Activated CD4-positive, alpha-beta T cell treated with anti-CD3 and anti-CD28 coated beads, Interleukin-10, Interleukin-2, amounts not matched to agents 100 ng/mL and 50 ng/mL, durations not matched to agents 16 hours and 8 hours (primary cell): ENCODE data around the gene CNKSR2.

ENCODE experiments used
- DNase-seq: peaks from one replicate; pipeline ENCODE4 v3.0.0-alpha.2; 2020

CNKSR2 gene

DNA sequence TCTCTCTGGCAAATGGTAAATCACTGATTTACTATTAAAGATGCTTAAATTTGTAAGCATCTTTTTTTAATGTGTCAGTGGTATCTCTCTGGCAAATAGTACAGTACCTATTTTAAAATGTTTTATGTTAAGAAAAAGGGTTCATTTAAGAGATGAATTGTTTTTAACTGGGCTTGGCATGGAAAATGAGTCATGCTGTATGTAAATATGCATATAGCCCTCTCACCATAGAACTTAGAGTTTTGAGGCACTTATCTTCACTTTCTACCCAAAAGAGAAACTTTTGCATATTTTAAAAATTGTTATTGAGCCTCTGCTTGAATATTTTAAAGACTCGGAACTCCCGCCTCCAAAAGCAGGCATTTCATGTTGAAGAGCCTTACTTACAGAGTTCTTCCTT, 246.0 kb downstream of the CNKSR2 start:
- DNase-seq: no peak

DNA sequence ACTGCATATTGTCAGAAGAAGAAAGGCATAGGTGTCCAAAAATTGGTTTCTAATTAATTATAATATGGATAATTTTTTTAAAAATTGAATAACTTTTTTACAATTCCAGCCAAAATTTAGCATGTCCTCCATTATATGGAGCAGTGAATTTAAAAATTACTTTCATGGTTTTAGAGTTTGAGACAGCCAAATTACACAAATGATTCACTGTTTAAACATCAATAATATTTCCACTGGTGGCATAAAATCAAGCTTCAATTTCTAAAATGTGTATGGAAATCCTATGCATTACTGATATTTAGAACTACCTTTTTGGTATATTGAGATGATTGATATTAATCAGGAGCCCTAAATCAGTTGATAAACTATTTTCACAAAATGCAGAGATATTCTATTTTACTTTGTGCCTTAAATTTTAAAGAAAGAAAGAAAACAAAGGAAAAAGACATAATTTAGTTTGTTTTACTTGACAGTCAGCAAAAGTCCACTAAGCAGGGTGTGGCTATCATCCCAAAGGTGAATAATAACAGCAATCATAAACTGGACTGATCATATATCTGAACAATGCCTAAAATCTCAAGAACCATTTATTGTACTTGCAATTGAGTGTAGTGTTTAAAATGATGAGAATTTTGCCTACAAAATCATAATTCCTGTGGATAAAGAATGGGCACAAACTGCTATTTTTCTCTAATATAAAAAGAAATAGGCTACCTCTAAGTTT, 249.7 kb downstream of the CNKSR2 start:
- no peak for DNase-seq

DNA sequence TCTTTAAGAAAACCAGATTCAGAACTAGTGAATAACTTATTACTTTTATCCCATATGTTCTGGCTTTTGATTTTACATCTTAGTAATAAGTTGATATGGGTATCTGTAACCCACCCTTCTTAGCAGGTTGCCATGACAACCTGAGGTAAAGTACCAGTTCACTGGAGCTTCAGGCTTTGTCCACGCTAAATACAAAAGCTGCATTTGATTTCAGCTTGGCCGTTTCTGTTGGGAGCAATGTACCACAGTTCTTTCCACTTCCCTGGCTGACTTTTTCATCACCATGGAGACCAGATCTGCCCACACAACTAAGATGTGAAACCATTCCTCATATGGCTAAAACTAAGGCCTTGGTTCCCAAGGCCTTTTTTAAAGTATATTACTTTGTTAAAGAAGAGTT, 257.8 kb downstream of the CNKSR2 start:
- DNase-seq: no peak

DNA sequence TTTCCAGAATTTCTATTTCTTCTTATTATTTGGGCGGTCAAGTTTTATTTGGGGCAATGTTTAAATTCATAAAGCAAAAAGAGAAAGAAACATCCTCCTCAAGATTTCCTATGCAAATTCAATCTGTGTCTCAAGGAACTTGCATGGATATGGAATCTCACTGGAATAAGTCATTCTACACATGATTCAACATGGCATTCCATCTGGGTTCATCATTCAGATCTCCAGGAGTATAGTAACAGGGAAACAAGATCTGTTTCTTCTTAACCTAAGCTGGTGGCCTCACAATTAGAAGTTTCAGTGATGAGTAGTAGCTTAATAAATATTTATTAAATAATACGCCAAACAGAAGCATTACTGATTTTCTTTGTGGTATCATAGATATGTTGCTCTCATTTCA, 264.1 kb downstream of the CNKSR2 start:
- DNase-seq: no peak

DNA sequence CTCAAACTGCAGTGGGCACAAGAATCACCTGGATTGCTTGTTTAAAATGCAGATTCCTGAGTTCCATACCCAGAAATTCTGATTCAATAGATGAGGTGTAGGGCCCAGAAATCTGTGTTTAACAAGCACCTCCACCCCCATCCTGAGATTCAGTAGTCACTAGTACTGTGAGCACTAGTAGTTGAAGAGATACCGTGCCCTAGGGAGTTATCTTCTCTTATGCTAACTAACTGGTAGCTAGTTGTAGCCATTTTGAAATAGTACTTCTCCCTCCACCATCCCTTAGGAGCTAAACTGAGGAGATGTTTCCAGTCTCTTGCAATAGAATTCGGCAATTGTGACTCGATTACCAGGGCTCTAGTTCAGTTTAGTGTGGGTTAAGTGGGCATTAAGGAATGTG, 265.6 kb downstream of the CNKSR2 start:
- DNase-seq: no peak

DNA sequence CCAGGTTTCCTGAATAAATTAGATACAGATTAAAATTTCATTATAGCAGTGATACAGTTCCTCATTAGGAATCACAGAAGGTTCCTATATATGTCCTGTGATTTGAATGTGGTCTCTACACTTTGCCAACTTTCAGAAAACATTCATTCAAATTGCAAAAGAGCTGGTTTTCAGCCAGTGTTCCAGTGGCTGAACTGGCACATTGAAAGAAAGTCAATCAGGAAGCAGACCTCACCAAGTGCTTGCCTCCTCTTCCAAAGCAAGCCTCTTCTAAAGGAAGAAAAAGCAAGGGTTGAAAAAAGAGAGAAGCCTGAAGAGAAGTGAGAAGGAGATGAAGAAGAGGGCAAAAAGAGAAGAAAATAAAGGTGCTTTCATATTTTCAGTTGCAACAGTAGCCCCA, 271.2 kb downstream of the CNKSR2 start:
- DNase-seq: no peak

DNA sequence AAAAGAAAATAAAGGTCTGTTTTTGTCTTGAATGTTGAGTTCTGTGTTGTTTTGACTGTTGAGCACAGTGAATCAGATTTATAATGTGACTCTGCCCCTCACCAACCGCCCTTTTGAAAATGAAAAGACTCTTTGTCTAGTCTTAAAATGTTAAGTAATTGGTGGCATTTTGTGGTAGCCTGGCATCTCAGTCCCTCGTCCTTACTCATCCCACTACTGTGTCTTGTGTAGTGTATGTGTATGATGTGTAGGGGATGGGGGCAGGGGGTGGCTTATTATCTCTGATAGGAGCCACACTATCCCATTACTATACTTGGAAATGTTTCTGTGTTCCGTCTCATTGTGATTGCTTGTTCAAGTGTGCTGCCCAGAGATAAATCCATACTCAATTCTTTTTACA, 271.7 kb downstream of the CNKSR2 start:
- no peak for DNase-seq

DNA sequence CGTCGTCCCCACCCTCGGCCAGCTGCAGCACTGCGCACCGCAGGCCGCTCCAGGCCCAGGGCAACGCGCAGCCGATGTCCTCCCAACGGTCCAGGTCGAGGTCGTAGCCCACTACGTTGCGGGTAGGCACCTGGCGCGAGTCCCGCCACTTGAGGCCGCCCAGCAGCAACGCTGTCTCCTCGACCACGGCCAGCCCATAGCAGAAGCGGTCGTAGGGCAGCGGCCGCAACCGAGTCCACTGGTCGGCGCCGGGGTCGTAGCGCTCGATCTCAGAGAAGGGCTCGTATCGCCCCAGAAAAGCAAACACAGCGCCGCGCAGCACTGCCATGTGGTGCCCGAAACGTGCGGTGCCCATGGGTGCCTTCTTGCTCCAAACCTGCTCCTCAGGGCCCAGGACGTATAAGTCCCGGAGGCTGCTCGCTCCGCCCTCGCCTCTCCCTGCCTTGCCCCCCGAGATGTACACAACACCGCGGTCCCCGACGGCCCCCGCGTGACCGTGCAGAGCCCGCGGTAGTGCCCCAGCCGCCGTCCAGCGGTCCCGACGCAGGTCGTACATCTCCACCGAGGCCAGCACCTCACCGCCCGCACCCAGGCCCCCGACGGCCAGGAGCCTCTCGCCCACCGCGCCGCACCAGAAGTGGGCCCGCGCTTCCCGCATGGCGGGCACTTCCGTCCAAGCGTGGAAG, 281.8 kb downstream of the CNKSR2 start:
- no peak for DNase-seq

DNA sequence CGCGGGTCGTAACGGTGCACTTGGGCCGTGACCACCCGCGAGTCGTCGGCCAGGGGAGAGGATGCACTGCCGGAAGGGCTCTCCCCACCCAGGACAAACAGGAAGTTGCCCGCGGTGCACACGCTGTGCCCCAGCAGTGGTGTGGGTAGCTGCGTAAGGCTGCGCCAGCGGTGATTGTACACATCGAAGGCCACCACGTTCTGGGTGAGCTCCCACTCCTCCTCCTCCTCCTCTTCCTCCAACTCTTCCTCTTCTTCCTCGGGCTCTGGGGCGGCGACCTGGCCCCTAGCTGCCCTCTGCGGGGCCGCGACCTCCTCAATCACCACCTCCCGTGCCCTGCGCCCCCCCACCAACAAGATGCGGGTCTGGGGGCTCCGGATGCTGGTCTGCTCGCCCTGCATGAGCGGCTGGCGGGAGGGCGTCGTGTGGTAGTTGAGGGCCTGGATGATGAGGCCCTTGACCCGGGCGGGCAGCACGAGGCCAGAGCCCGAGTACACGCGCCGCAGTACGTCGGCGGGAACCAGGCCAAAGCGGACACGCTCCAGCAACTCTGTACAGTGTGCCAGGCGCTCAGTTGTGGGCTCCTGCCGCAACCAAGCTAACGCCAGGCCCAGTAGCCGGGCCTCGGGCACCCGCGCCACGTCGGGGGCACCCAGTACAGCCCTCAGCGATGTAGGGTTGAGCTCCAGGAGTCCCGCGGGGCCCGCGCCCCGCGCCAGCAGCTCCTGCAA, 282.5 kb downstream of the CNKSR2 start:
- DNase-seq: no peak

DNA sequence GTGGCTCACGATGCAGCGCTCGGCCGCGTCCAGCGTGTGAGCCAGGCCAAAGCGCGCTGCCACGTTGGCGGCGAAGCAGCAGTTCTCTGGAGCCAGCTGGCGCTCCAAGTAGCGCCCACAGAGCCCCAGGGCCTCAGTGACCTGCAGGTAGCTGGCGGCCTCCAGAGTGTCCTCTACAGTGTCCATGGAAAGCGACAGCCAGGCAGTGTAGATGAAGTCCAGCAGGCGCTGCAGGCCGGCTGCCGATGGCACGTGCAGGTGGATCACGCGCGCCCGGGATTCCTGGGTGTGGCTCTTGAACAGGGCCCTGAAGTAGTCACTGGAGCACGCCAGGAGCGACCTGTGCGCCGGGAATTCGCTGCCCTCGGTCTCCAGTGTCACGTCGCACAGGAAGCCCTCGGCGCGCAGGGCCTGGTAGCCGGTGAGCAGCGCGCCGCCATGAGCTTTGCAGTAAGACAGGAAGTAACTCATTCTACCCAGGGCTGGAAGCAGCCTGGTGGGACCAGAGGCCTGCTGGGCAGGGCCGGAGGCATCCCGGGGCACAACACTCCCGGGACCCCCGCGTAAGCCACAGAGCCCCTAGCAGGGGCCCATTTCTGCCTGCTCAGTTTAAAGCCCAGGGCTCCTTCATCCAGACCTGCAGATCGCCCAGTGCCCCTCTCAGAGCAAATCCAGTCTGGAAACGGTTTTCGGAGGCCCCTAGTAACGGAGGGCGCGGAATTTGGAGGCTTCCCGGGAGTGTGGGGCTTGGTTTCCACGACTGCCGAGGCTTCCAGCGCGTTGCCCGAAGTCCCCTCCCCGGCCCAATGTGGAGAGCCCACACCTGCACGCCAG, 283.3 kb downstream of the CNKSR2 start:
- DNase-seq: no peak

DNA sequence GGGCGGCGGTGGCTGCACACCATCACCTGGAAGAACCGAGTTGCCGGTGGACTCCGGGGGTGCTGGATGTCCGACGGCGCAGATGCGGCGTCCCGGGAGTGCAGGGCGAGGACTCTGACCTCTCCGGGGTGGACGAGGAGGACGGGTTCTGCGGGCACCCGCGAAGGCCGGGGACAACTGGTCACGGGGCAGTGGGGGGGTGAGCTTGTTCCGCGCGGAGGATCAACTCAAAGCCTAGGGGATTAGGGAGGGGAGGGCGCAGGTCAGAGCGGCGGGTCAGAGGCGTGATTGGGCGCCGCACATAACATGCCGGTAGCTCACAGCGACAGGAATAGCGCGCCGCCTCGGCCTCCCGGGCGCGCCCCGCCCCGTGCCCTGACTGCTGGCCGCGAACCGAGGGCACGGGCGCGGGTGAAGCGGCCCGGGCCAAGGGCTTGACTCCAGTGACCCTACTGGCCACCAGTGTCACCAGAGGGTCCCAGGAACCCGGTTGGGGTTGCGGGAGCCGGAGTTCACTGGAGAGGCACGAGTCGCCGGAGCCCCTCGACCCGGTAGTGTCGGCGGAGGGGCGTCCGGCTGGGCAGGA, 284.0 kb downstream of the CNKSR2 start, which contains the start of gene KLHL34:
Gene KLHL34, minus strand, starts transcription at position 179 of the 586 bp plus-strand sequence. CDS start 542 bp downstream, outside the sequence.
- DNase-seq: no peak

DNA sequence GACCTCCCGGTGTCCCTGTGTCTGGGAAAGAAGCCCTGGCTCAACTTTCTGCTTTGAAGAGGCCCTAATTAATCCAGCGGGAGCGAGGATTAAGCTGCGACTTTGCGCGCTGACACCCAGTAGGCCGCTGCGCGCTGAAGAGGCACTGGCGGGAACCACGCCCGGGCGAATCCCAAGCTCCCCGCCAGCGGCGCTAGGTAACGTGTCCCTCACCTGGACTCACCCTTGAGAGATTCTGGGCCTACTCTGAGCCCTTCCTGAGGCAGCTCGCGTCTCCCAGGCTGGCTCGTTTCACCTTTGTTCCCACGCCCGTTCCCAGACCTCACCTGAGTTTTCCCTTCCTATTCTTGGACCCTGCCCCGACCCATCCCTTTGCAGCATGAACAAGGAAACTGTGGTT, 284.5 kb downstream of the CNKSR2 start:
- no peak for DNase-seq

DNA sequence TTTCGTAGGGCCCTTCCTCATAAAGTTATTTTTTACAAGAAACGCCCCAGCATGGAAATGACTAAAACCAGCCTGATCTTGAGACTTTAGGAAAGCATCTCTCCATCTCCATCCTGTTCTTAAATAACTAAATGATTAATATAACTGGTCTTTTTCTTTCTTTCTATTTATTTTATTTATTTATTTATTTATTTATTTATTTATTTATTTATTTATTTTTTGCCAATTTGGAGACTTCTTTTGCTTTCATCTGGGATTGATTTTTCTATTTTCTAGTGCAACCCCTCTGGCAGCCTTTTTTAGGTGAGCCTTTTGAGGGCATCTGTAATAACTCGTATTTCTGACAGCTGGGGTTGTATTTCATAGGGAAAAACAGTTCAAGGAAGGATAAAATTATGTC, 285.1 kb downstream of the CNKSR2 start:
- DNase-seq: no peak

DNA sequence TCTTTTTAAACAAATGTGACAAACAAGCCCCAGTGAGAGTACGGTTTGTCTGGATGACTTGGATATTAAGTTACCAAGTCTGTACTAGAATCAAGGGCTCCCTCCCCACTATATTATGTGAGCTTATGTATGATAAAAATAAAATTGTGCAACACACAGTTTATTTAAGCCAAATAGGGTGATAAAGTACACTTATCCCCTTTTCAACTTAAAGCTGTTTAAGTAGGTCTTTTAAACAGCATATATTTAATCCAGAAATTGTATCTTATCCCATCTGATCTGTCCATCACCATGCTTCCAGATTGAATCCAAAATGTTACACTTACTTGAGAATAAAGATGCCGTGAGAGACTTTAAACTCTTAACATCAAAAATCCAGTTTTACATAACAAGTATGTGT, 285.9 kb downstream of the CNKSR2 start:
- no peak for DNase-seq

DNA sequence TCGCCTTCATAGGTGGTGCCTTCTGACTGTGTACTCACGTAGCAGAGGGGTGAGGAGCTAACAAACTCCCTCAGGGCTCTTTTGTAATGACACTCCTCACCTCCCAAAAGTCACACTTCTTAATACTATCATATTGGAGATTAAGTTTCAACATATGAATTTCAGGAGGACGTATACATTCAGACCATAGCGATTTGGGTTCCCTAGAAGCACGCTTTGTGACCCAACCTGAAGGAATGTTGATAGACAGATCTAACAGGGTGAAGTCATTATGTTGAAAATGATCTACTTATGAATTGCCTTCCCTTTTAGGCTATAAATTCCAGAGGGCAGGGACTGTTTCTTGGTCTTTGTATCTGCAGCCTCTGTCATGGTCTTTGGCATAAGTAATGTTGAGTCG, 287.1 kb downstream of the CNKSR2 start:
- DNase-seq: no peak

DNA sequence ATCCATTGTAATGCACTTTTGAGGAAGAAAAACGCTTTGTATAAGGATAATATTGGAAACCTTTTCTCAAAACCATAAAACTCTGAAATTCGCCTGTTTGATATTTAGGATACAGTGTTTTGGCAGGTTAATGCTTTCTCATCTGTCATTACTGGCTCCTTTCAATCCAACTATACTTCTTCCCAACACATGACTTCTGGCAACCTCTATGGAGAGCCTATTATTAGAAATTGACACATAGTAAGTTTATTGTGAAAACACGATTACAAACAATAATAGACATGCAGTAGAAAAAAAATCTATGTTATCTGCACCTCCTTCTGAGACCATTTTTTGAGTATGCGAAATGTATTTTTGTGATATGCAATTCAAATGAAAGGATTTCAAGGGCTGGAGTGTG, 288.5 kb downstream of the CNKSR2 start:
- DNase-seq: no peak

DNA sequence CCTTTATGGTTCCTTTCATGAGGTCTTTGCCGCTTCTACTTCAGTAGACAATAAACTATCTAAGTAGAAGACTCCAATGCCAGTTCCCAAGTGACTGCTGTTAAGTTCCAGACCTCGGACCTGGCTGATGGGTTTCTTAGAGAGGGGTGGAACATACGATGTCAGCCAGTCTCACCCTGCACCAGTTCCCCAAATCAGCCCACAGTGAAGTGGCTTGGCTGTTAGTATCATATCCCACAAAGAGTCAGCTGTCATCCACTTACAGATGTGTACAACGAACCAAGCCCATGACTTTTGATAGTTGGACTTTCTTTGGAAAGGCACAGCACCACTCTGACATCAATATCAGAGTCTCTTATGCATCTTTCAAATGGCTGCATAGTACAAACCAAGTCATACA, 292.0 kb downstream of the CNKSR2 start:
- DNase-seq: no peak

DNA sequence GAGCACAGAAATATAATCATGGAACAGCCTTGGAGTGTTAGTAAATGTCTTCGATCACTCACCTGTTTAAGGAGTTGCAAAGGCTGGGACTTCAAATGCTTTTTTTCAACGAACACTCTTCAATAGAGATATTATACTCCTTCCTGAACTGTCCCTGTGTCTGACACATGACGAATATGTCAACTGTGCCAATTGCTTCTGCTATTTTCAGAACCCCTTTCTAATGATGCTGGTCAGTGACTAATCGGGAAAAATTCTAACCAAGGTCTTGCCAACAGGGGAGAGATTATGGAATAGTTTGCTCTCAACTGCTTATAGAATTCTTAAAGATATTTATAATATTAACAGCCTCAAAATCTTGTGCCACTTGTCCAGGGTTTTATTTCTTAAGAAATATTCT, 292.5 kb downstream of the CNKSR2 start:
- DNase-seq: no peak

DNA sequence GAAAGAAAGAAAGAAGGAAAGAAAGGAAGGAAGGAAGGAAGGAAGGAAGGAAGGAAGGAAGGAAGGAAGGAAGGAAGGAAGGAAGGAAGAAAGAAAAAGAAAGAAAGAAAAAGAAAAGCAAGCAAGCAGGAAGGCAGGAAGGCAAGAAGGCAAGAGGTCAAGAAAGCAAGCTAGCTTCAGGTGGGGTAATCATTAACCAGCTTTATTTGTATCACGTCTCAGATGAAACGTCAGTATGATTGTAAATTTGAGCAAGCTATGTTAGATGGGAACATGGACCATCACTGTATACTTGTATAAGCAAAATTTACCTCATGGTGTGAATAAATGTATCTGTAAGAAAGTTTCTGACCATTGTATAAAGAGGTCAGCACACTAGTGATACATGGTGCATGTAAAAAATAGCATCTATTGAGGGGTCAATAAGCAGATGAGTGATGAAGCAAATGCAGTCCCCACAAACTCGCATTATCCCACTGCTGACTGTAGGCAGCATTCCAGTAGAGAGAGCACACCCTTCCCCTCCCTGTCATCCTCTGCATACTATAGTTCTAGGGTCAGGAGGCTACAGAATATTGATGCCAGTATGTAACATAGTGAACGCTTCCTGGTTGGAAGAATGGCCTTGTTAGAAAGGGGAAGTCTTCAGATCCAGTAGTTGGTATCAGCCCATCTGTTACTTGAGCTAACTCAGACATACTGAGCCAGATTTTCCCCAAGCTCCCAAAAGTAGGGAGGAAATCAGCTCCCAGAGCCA, 300.4 kb downstream of the CNKSR2 start:
- no peak for DNase-seq

DNA sequence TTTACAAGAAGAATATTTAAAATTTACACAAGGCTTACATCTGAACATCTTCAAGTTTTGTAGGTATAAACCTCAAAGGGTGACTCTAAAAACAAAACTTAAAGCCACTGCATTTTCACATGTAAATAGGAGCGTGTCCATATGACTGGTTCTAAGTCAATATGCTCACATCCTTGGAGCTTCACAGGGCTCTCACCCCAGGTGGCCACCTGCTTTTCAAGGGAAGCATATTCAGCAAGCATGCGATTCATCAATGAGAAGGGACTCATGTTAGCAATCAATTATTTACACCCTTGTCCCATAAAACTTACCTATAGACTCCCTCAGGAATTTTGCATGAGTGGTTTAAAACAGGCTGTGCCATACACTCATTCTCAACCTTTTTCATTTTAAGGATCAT, 301.7 kb downstream of the CNKSR2 start:
- no peak for DNase-seq

DNA sequence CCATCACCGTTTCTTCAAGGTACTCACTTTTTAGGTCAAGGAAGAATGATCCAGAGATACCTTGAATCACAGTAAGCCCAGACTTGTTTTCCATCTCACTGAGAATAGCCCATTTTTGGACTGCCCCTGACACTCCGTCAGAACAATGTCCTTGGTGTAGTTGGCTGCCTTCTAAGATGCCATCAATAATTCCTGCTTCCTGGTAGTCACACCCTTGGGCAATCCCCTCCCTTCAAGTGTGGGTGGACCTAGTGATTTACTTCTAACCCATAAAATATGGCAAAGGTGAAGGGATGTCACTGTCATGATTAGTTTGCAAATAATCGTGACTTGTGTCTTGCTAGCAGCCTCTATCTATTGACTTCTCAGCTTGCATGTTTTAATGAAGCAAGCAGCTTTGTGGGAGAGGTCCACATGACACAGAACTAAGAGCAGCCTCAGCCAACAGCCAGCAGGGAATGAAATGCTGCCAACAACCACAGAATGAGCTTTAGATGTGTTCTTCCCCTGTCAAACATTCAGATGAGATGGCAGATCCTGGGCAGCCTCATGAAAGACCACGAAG, 303.9 kb downstream of the CNKSR2 start:
- DNase-seq: no peak

DNA sequence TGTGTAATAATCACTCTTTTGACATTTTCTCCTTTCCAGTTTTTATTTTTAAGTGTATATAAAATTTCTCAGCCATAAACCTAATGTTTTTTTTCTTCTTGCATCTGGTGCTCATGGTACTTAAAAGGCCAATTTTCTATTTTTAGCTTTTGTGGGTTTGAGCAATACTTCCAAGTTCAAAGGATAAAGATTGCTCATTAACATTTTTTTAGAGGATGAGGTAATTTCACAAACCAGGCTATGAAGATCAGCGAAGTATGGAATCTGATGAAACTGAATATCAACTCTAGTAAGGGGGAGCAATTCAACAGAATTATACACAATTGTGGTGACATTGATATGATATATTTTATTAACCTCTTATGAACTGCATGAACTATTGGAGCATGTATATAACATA, 309.7 kb downstream of the CNKSR2 start:
- DNase-seq: no peak
